HCT116 (cell line): Measurements from ENCODE around the gene TMEM164. TPM values are rescaled to one million over a fixed set of nuclear protein-coding genes. Genes with fewer than 3 reads are reported as not detected.
A peak's percentile ranks its signal among the peaks of the same experiment; 100 is the strongest.

Source experiments
- ATAC-seq: fragments of 200-7000 bp; cut with Tn5 transposase; 2 replicates; pipeline ENCODE4 v1.9.1; 2020; ENCODE audit warnings: mild to moderate bottlenecking, moderate library complexity
- BruUV-seq: library from RNA; stranded (reverse); fragments of 400-500 nt; replicated peaks from 2 replicates; lab custom pipeline; 2021; lab: Mats Ljungman, UMichigan
- CTCF ChIA-PET: fragments of 300-600 bp; sonication (Branson Sonifier 250); formaldehyde crosslinking; loops from one replicate; lab custom pipeline; 2021; ENCODE audit warnings: antibody characterized with exemption; lab: Charles Lee
- POLR2A ChIA-PET: fragments of 300-600, 350-600 bp; sonication (Branson Sonifier 250); formaldehyde crosslinking; loops from one replicate; lab custom pipeline; 2021; ENCODE audit warnings: antibody characterized with exemption; lab: Charles Lee
- RAD21 ChIA-PET, 2 experiments: fragments of 300-600 bp; sonication (Branson Sonifier 250); formaldehyde crosslinking; loops; one replicate each; lab custom pipeline; 2023; ENCODE audit warnings: low total read pairs in 2 of 2; ENCODE audit not compliant: uncharacterized antibody in 2 of 2, unreplicated experiment in 2 of 2, low non-redundant PET in 1 of 2; lab: Charles Lee
- DNase-seq: peaks from one replicate; pipeline ENCODE4 v3.0.0-alpha.2; 2010; ENCODE audit warnings: low read depth, low spot score
- H2AFZ ChIP-seq: fragments of 200-600 bp; shearing (Covaris generic), sonication (generic); 2 replicates; pipeline ENCODE4 v1.6.1; 2017; ENCODE audit warnings: low read depth, mixed run types, mixed read lengths, antibody characterized with exemption, low read length; ENCODE audit not compliant: poor library complexity, severe bottlenecking
- H3K27ac ChIP-seq: 2 replicates; pipeline ENCODE4 v1.5.1; 2012; ENCODE audit warnings: low read depth, low read length
- H3K27me3 ChIP-seq: fragments of 200-600 bp; sonication (generic); 2 replicates; pipeline ENCODE4 v1.6.1; 2016; ENCODE audit warnings: mixed run types, low read length, mixed read lengths; ENCODE audit not compliant: insufficient read depth
- H3K36me3 ChIP-seq, 2 experiments: fragments of 200-500 bp in 1 of 2; fragments of 200-600 bp in 1 of 2; sonication (Bioruptor generic) in 1 of 2; sonication (generic) in 1 of 2; 2 replicates each; pipeline versions ENCODE4 v1.5.1 to v1.6.1; 2014 to 2016; ENCODE audit warnings: low read length in 2 of 2, inconsistent platforms in 1 of 2, mixed read lengths in 1 of 2, mixed run types in 1 of 2; ENCODE audit not compliant: insufficient read depth in 2 of 2, control insufficient read depth in 1 of 2
- H3K4me1 ChIP-seq, 2 experiments: fragments of 200-600 bp in 1 of 2; sonication (generic) in 1 of 2; 2 replicates each; pipeline versions ENCODE4 v1.5.1 to v1.6.1; 2012 to 2017; ENCODE audit warnings: low read length in 2 of 2, inconsistent platforms in 1 of 2, mild to moderate bottlenecking in 1 of 2, mixed read lengths in 1 of 2, mixed run types in 1 of 2, moderate library complexity in 1 of 2; ENCODE audit not compliant: insufficient read depth in 2 of 2, control insufficient read depth in 1 of 2
- H3K4me2 ChIP-seq: fragments of 200-600 bp; sonication (generic); 2 replicates; pipeline ENCODE4 v1.6.1; 2017; ENCODE audit warnings: mixed run types, low read length, mixed read lengths
- H3K4me3 ChIP-seq, 2 experiments: fragments of 200-600 bp in 1 of 2; sonication (generic) in 1 of 2; replicated peaks in 1 of 2; 2 replicates each; pipeline ENCODE4 v1.5.1; 2011 to 2016; ENCODE audit warnings: low read length in 2 of 2, control low read depth in 1 of 2, low read depth in 1 of 2, mild to moderate bottlenecking in 1 of 2, mixed read lengths in 1 of 2, mixed run types in 1 of 2
- H3K79me2 ChIP-seq: fragments of 200-600 bp; sonication (generic); 2 replicates; pipeline ENCODE4 v1.6.1; 2017; ENCODE audit warnings: mild to moderate bottlenecking, mixed run types, low read length, moderate library complexity, mixed read lengths; ENCODE audit not compliant: insufficient read depth
- H3K9ac ChIP-seq: fragments of 200-600 bp; sonication (generic); 2 replicates; pipeline ENCODE4 v1.6.1; 2016; ENCODE audit warnings: low read length, mixed read lengths
- H3K9me2 ChIP-seq: fragments of 200-600 bp; sonication (generic), shearing (Covaris generic); 2 replicates; pipeline ENCODE4 v1.6.1; 2017; ENCODE audit warnings: mixed run types, mild to moderate bottlenecking, moderate library complexity; ENCODE audit not compliant: insufficient read depth
- H3K9me3 ChIP-seq, 2 experiments: fragments of 200-500 bp in 1 of 2; fragments of 200-600 bp in 1 of 2; sonication (Bioruptor generic) in 1 of 2; sonication (generic) in 1 of 2; 2 replicates each; pipeline ENCODE4 v1.6.1; 2014 to 2017; ENCODE audit warnings: low read length in 2 of 2, mixed read lengths in 2 of 2, inconsistent platforms in 1 of 2, low read depth in 1 of 2, mild to moderate bottlenecking in 1 of 2, mixed run types in 1 of 2, moderate library complexity in 1 of 2; ENCODE audit not compliant: control insufficient read depth in 1 of 2, insufficient read depth in 1 of 2
- H4K20me1 ChIP-seq: fragments of 200-600 bp; sonication (generic), shearing (Covaris generic); 2 replicates; pipeline ENCODE4 v1.6.1; 2017; ENCODE audit warnings: mixed run types, mild to moderate bottlenecking, moderate library complexity; ENCODE audit not compliant: insufficient read depth
- CBX3 ChIP-seq: IDR thresholded peaks from 2 replicates; pipeline ENCODE4 v1.6.1; 2012; ENCODE audit warnings: low read depth
- EGR1 ChIP-seq: IDR thresholded peaks from 2 replicates; pipeline ENCODE4 v1.6.1; 2012; ENCODE audit warnings: low read depth
- ELF1 ChIP-seq: IDR thresholded peaks from 2 replicates; pipeline ENCODE4 v1.6.1; 2012; ENCODE audit warnings: low read depth, borderline replicate concordance
- FOSL1 ChIP-seq: IDR thresholded peaks from 2 replicates; pipeline ENCODE4 v1.6.1; 2012; ENCODE audit warnings: low read depth
- SP1 ChIP-seq: IDR thresholded peaks from 2 replicates; pipeline ENCODE4 v1.6.1; 2012; ENCODE audit warnings: low read depth
- intact Hi-C: fragments of 100-400 bp; cut with micrococcal nuclease; formaldehyde crosslinking; loops from 2 replicates; pipeline ENCODE4 v1.10.0; 2022
- total RNA-seq: library from RNA; stranded (reverse); gene quantifications from one replicate; pipeline ENCODE4 v1.2.1, GENCODE V29; 2021; ENCODE audit not compliant: unreplicated experiment

Gene TMEM164
- total RNA-seq, 1 experiment from 2014 or later = 18.7 TPM

- Histone ChIP-seq H3K9me2 (no peaks in the 10 kb centered on the region), H3K9ac (no peak overlapping the region), H4K20me1 (no peaks in the 10 kb centered on the region), H3K9me3 (no peaks in the 10 kb centered on the region), H3K4me3 (no peak overlapping the region), H3K4me1 (peaks cover 0 to 15% of the 10 kb centered on the region in 2 experiments; a peak in 2 of 4 replicates), H3K79me2 (no peaks in the 10 kb centered on the region), H3K27me3 (no peaks in the 10 kb centered on the region), H2AFZ (no peak overlapping the region), H3K4me2 (peak overlapping the region; percentile 62), H3K36me3 (no peaks in the 10 kb centered on the region), H3K27ac (no peak overlapping the region)
- ChIA-PET CTCF (no interaction called here), POLR2A (interaction anchor here (1.3 kb wide), 1 partner anchor 10 kb away, joined by 3 read pairs; no protein-coding TSS in a partner anchor), RAD21 (no interaction called here)
- no peak for DNase-seq
- intact Hi-C loops = loop anchor here (10.0 kb wide), 1 partner anchor 95 kb away; the partner anchor contains the start of gene AMMECR1
- peak; percentile 53; the same call in 1 of the 2 replicates for ATAC-seq
- no TSS peak for BruUV-seq
- TF ChIP-seq CBX3 = 0 out of 2 replicates have a peak, but pooled peaks have one; percentile 13
- TF ChIP-seq ELF1 = no peak
- peak; percentile 38; the same call in 1 of the 2 replicates for TF ChIP-seq FOSL1
- TF ChIP-seq SP1 = peak; percentile 28; the same call in 1 of the 2 replicates
These were observed 217.0 kb downstream of the TMEM164 start for GRCh38 chrX:110219920-110220319.

GRCh38 chrX:110222497-110223257, 219.8 kb downstream of the TMEM164 start:
- RAD21 ChIA-PET = no interaction called here
- Histone ChIP-seq H3K9me2 (no peaks in the 10 kb centered on the region), H3K9ac (no peak overlapping the region), H3K36me3 (no peaks in the 10 kb centered on the region), H3K9me3 (no peaks in the 10 kb centered on the region), H3K27ac (no peak overlapping the region), H3K27me3 (no peaks in the 10 kb centered on the region), H3K4me2 (no peak overlapping the region), H3K79me2 (no peaks in the 10 kb centered on the region), H2AFZ (no peak overlapping the region), H3K4me3 (no peak overlapping the region), H3K4me1 (peaks cover 2 to 28% of the 10 kb centered on the region in 2 experiments; a peak in 3 of 4 replicates), H4K20me1 (no peaks in the 10 kb centered on the region)
- no peak for ATAC-seq
- intact Hi-C loops = no loop called here
- CTCF ChIA-PET = no interaction called here
- POLR2A ChIA-PET = no interaction called here
- no peak for TF ChIP-seq EGR1
- no TSS peak for BruUV-seq
- no peak for DNase-seq
